Measurements from ENCODE around the gene CTSC. TPM values are rescaled to one million over a fixed set of nuclear protein-coding genes. Genes with fewer than 3 reads are reported as not detected.

Gene CTSC
- total and polyA plus RNA-seq, 2 of the 13 experiments (the other 11 are each of a cell fraction or from before 2014, with no cell fraction given), result 144 to 210 TPM

- no peak for TF ChIP-seq ZNF614 (CRISPR knock-in tag; IDR thresholded peaks at IDR 0.05; ENCODE audit: borderline replicate concordance)
- no peak for TF ChIP-seq BATF2 (CRISPR knock-in tag; IDR thresholded peaks at IDR 0.05)
- TF ChIP-seq MNT (IDR thresholded peaks at IDR 0.05), result no peak
- no peak for TF ChIP-seq ZNF574 (CRISPR knock-in tag; IDR thresholded peaks at IDR 0.05)
Measured at GRCh38 chr11:88306785-88307184, 30.8 kb downstream of the CTSC start (continued).

GRCh38 chr11:88305430-88305829, 32.1 kb downstream of the CTSC start:
- no peak for ATAC-seq
- Histone ChIP-seq H3K9ac (ENCODE audit: insufficient read depth, low read depth, low read length) (no peak overlapping the region), H3K9me3 (ENCODE audit: low read length) (no peaks in the 10 kb centered on the region), H3K27me3 (ENCODE audit: control insufficient read depth in 1 of 2, insufficient read depth in 2 of 2, low read length in 2 of 2) (no peaks in the 10 kb centered on the region), H2AFZ (ENCODE audit: low read length) (no peak overlapping the region), H4K20me1 (ENCODE audit: insufficient read depth, low read length) (no peaks in the 10 kb centered on the region), H3K36me3 (replicated peaks in 1 of 2; ENCODE audit: control insufficient read depth in 1 of 2, insufficient read depth in 2 of 2, low read length in 2 of 2) (peaks cover 0 to 19% of the 10 kb centered on the region in 2 experiments; a peak in 2 of 5 replicates), H3K4me2 (ENCODE audit: low read depth, low read length) (no peak overlapping the region), H3K27ac (ENCODE audit: extremely low read length, insufficient read depth, low read length) (no peak overlapping the region), H3K4me1 (ENCODE audit: insufficient read depth, low read length) (no peaks in the 10 kb centered on the region), H3K4me3 (replicated peaks in 1 of 3; ENCODE audit: insufficient read depth in 1 of 3, low read depth in 2 of 3, low read length in 3 of 3) (no peak overlapping the region), H3K79me2 (ENCODE audit: insufficient read depth, low read length) (no peaks in the 10 kb centered on the region)
- in situ Hi-C loops (cut with HindIII; ENCODE audit: extremely low pct_ligation_motif_present, low pct_unique_long_range_greater_than_20kb), result no loop called here
- 60% methylated on average over 1 of the region's 1 CpG for WGBS (ENCODE audit: low lambda C conversion rate)
- POLR2A ChIA-PET, result no interaction called here
- CTCF ChIA-PET (ENCODE audit: low intra/inter-chr PET ratio, low total read pairs), result no interaction called here
- FAIRE-seq, result no peak
- BruUV-seq (replicated peaks), result no TSS peak
- DNase-seq (ENCODE audit: low spot score), result no peak
- intact Hi-C loops (cut with micrococcal nuclease; ENCODE audit: unreplicated experiment), result no loop called here
- TF ChIP-seq ZNF446 (CRISPR knock-in tag; IDR thresholded peaks at IDR 0.05), result no peak
- TF ChIP-seq REL (CRISPR knock-in tag; conservative IDR thresholded peaks at IDR 0.05), result no peak
- TF ChIP-seq ZNF570 (CRISPR knock-in tag; IDR thresholded peaks at IDR 0.05; ENCODE audit: borderline replicate concordance), result no peak
- TF ChIP-seq TARDBP (CRISPR knock-in tag; IDR thresholded peaks at IDR 0.05), result no peak
- TF ChIP-seq BORCS8-MEF2B (CRISPR knock-in tag; IDR thresholded peaks at IDR 0.05), result no peak
- peak; percentile 64 for TF ChIP-seq ATF7 (IDR thresholded peaks at IDR 0.05)
- no peak for TF ChIP-seq ATF7 (CRISPR knock-in tag; IDR thresholded peaks at IDR 0.05)
- TF ChIP-seq MAZ (IDR thresholded peaks at IDR 0.05; ENCODE audit: borderline replicate concordance, low read depth, low read length), result no peak
- no peak for TF ChIP-seq MAZ (CRISPR knock-in tag; IDR thresholded peaks at IDR 0.05; ENCODE audit: low read depth)
- no peak for TF ChIP-seq DPF2 (CRISPR knock-in tag; IDR thresholded peaks at IDR 0.05; ENCODE audit: borderline replicate concordance, low read depth)
- TF ChIP-seq CREB1 (IDR thresholded peaks at IDR 0.05), result 0 out of 2 replicates have a peak, but pooled peaks have one; percentile 14
- no peak for TF ChIP-seq CREB1 (CRISPR knock-in tag; IDR thresholded peaks at IDR 0.05)
- no peak for TF ChIP-seq ZNF782 (CRISPR knock-in tag; IDR thresholded peaks at IDR 0.05; ENCODE audit: borderline replicate concordance)
- no peak for TF ChIP-seq CENPBD1 (CRISPR knock-in tag; IDR thresholded peaks at IDR 0.05; ENCODE audit: borderline replicate concordance, low read depth)
- TF ChIP-seq ZMAT3 (CRISPR knock-in tag; conservative IDR thresholded peaks at IDR 0.05), result no peak
- TF ChIP-seq ETV6 (CRISPR knock-in tag; conservative IDR thresholded peaks at IDR 0.05), result no peak
